NCI-H1105 treated with DMSO at 0.1 percent for 48 hours (cell line): ENCODE results near the gene SYT13.
A peak's percentile ranks its signal among the peaks of the same experiment; 100 is the strongest.

Experiments
- DNase-seq: peaks from one replicate; lab custom pipeline; 2025; lab: John Stamatoyannopoulos, UW

SYT13 gene

GRCh38 chr11:45285930-45286632, at the start of gene SYT13:
Gene SYT13, minus strand, starts transcription at chr11:45286341. Its CDS starts 134 bp downstream, at chr11:45286207.
- peak; percentile 71 for DNase-seq

GRCh38 chr11:45335434-45335833, 49.3 kb upstream of the SYT13 start:
- DNase-seq = no peak

- no peak for DNase-seq
These were observed 48.7 kb upstream of the SYT13 start for GRCh38 chr11:45334836-45335235.

- no peak for DNase-seq
These were observed 48.3 kb upstream of the SYT13 start for GRCh38 chr11:45334410-45334809.

- DNase-seq = peak; percentile 24
These were observed 47.1 kb upstream of the SYT13 start for GRCh38 chr11:45333001-45333971.

GRCh38 chr11:45332276-45332934, 46.3 kb upstream of the SYT13 start:
- DNase-seq = peak; percentile 62

GRCh38 chr11:45331839-45332238, 45.7 kb upstream of the SYT13 start:
- DNase-seq = no peak

- no peak for DNase-seq
These were observed 42.6 kb upstream of the SYT13 start for GRCh38 chr11:45328726-45329125.

GRCh38 chr11:45324459-45324858, 38.3 kb upstream of the SYT13 start:
- DNase-seq = no peak

GRCh38 chr11:45323601-45324249, 37.6 kb upstream of the SYT13 start:
- DNase-seq = no peak

- DNase-seq = no peak
These were observed 36.9 kb upstream of the SYT13 start for GRCh38 chr11:45322891-45323600.

GRCh38 chr11:45322111-45322705, 36.1 kb upstream of the SYT13 start:
- DNase-seq = no peak

- no peak for DNase-seq
These were observed 35.5 kb upstream of the SYT13 start for GRCh38 chr11:45321669-45322068.

GRCh38 chr11:45321031-45321595, 35.0 kb upstream of the SYT13 start:
- DNase-seq = no peak

GRCh38 chr11:45320371-45320770, 34.2 kb upstream of the SYT13 start:
- no peak for DNase-seq

- DNase-seq = no peak
These were observed 32.9 kb upstream of the SYT13 start for GRCh38 chr11:45319077-45319476.

GRCh38 chr11:45318516-45318915, 32.4 kb upstream of the SYT13 start:
- DNase-seq = no peak

GRCh38 chr11:45316258-45316657, 30.1 kb upstream of the SYT13 start:
- DNase-seq = no peak

GRCh38 chr11:45314900-45315299, 28.8 kb upstream of the SYT13 start:
- no peak for DNase-seq

GRCh38 chr11:45313171-45313865, 27.2 kb upstream of the SYT13 start:
- no peak for DNase-seq
